ENCODE results near the gene LMBR1L. TPM values are rescaled to one million over a fixed set of nuclear protein-coding genes. Genes with fewer than 3 reads are reported as not detected.
A peak's percentile ranks its signal among the peaks of the same experiment; 100 is the strongest.

The LMBR1L gene
- total and polyA plus RNA-seq, 2 of the 13 experiments (the other 11 are each of a cell fraction or from before 2014, with no cell fraction given): 12.2 to 65.9 TPM

DNA sequence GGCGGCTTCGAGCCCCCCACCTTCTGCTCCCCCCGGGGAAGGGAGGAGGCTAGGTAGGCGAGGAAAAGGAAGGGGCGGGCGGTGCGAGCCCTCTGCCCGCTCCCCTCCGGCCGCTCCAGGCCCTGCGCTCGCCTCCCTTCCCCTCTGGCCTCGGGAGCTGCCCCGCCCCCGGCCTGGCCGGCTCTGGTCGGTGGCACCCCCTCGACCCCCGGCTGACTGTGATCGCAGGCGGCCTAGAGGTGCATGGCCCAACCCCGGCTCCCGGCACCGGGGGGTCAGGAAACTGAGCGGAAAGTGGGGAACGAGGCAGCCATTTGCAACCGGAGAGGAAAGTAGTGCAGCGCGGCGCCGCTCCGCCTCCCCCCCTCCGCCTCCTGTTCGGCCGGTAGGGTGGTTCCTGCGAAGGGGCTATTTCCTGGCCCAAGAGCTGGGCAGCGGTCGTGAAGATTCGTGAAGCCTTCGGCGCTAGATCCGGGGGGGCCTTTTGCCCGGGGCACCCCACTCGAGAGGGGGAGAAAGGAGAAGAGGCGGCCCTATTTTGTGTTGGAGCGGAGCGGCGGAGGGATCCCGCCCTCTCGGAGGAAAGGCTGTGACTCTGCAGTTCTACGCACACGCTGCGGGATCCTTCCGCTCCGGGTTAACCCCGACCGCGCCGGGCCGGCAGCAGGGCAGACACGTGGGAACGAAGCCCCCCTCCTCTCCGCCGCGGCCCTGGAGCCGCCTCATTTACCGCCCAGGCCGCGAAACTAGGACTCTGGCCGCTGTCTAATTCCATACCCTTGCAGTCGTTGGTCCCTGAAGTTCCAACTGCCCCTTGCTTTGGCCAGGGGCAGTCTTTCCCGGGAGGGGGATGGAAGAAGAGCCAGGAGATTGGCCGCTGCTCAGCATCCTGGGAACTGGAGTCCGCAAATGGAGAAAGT is 50.1 kb downstream of the LMBR1L start, which contains the start of gene KMT2D (continued):
- TF ChIP-seq, protein P1, sequence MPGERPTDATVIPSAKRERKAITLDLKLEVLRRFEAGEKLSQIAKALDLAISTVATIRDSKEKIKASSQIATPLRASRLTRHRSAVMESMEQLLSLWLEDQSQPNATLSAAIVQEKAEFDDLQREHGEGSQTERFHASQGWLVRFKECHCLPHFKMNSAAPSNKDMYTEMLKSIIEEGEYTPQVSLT (CRISPR knock-in tag; IDR thresholded peaks at IDR 0.05; ENCODE audit: borderline replicate concordance, low read depth): no peak
- no peak for TF ChIP-seq MAFF (IDR thresholded peaks at IDR 0.05; ENCODE audit: low read depth, low read length)
- TF ChIP-seq NONO (IDR thresholded peaks at IDR 0.05): no peak
- peak; percentile 88; the same call in 1 of the 2 replicates for TF ChIP-seq NONO (CRISPR knock-in tag; conservative IDR thresholded peaks at IDR 0.05)
- peak; percentile 52; the same call in 1 of the 2 replicates for TF ChIP-seq GTF2F1 (IDR thresholded peaks at IDR 0.05; ENCODE audit: low read length)
- TF ChIP-seq GATA4 (IDR thresholded peaks at IDR 0.05; ENCODE audit: borderline replicate concordance, low read depth): peak; percentile 48
- TF ChIP-seq, protein P2, sequence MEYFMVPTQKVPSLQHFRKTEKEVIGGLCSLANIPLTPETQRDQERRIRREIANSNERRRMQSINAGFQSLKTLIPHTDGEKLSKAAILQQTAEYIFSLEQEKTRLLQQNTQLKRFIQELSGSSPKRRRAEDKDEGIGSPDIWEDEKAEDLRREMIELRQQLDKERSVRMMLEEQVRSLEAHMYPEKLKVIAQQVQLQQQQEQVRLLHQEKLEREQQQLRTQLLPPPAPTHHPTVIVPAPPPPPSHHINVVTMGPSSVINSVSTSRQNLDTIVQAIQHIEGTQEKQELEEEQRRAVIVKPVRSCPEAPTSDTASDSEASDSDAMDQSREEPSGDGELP (IDR thresholded peaks at IDR 0.05; ENCODE audit: borderline replicate concordance, low read depth): peak; percentile 52
- TF ChIP-seq, protein P3, sequence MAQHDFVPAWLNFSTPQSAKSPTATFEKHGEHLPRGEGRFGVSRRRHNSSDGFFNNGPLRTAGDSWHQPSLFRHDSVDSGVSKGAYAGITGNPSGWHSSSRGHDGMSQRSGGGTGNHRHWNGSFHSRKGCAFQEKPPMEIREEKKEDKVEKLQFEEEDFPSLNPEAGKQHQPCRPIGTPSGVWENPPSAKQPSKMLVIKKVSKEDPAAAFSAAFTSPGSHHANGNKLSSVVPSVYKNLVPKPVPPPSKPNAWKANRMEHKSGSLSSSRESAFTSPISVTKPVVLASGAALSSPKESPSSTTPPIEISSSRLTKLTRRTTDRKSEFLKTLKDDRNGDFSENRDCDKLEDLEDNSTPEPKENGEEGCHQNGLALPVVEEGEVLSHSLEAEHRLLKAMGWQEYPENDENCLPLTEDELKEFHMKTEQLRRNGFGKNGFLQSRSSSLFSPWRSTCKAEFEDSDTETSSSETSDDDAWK (CRISPR knock-in tag; IDR thresholded peaks at IDR 0.05): no peak
- no peak; the same call in 1 of the 2 replicates for TF ChIP-seq ZNF547 (CRISPR knock-in tag; IDR thresholded peaks at IDR 0.05)
- peak; percentile 38 to 48 for TF ChIP-seq POLR2A (IDR thresholded peaks at IDR 0.05; ENCODE audit: insufficient read depth in 1 of 2, low read depth in 2 of 2, low read length in 2 of 2)
- TF ChIP-seq, protein P4, sequence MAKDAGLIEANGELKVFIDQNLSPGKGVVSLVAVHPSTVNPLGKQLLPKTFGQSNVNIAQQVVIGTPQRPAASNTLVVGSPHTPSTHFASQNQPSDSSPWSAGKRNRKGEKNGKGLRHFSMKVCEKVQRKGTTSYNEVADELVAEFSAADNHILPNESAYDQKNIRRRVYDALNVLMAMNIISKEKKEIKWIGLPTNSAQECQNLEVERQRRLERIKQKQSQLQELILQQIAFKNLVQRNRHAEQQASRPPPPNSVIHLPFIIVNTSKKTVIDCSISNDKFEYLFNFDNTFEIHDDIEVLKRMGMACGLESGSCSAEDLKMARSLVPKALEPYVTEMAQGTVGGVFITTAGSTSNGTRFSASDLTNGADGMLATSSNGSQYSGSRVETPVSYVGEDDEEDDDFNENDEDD (CRISPR knock-in tag; IDR thresholded peaks at IDR 0.05; ENCODE audit: borderline replicate concordance): peak; percentile 71; the same call in 1 of the 2 replicates
- no peak; the same call in 1 of the 2 replicates for TF ChIP-seq ZNF101 (CRISPR knock-in tag; IDR thresholded peaks at IDR 0.05; ENCODE audit: borderline replicate concordance, low read depth)
- peak; percentile 74 for TF ChIP-seq ELF1 (CRISPR knock-in tag; IDR thresholded peaks at IDR 0.05)
- TF ChIP-seq KAT8 (CRISPR knock-in tag; IDR thresholded peaks at IDR 0.05): peak; percentile 93
- TF ChIP-seq CBX1 (IDR thresholded peaks at IDR 0.05; ENCODE audit: low read depth): peak; percentile 59
- peak; percentile 92 for TF ChIP-seq NAIF1 (CRISPR knock-in tag; IDR thresholded peaks at IDR 0.05; ENCODE audit: borderline replicate concordance)
- TF ChIP-seq SPEN (CRISPR knock-in tag; IDR thresholded peaks at IDR 0.05; ENCODE audit: low read depth): peak; percentile 97
- no peak for TF ChIP-seq SNAPC2 (CRISPR knock-in tag; IDR thresholded peaks at IDR 0.05)
- no peak for TF ChIP-seq CENPT (CRISPR knock-in tag; IDR thresholded peaks at IDR 0.05; ENCODE audit: low read depth)
- TF ChIP-seq MNT (IDR thresholded peaks at IDR 0.05): peak; percentile 79
- TF ChIP-seq SYNCRIP (IDR thresholded peaks at IDR 0.05; ENCODE audit: insufficient read depth, low read depth, low read length): no peak
